GM18498 (cell line): Measurements from ENCODE around the gene SH3TC1.
A peak's percentile ranks its signal among the peaks of the same experiment; 100 is the strongest.

Source experiments
- ATAC-seq: cut with Tn5 transposase; IDR thresholded peaks from one replicate; pipeline ENCODE4 v1.9.1; 2021; ENCODE audit warnings: mild to moderate bottlenecking, moderate library complexity; ENCODE audit not compliant: unreplicated experiment

SH3TC1 gene

GRCh38 chr4:8198206-8198905 is 734 bp upstream of the SH3TC1 start:
- ATAC-seq = no peak

- no peak for ATAC-seq
Observed at GRCh38 chr4:8199594-8200301, 658 bp downstream of the SH3TC1 start.

GRCh38 chr4:8200302-8200975 is 1.3 kb downstream of the SH3TC1 start:
- no peak for ATAC-seq

- ATAC-seq = peak; percentile 36
Observed at GRCh38 chr4:8201321-8201781, 2.3 kb downstream of the SH3TC1 start.

- ATAC-seq = no peak
Observed at GRCh38 chr4:8202108-8203051, 3.3 kb downstream of the SH3TC1 start.

- no peak for ATAC-seq
Observed at GRCh38 chr4:8203052-8203401, 3.9 kb downstream of the SH3TC1 start.

- ATAC-seq = no peak
Observed at GRCh38 chr4:8203817-8204216, 4.7 kb downstream of the SH3TC1 start.

- ATAC-seq = no peak
Observed at GRCh38 chr4:8204576-8205227, 5.6 kb downstream of the SH3TC1 start.

GRCh38 chr4:8205241-8205707 is 6.2 kb downstream of the SH3TC1 start:
- ATAC-seq = no peak

- no peak for ATAC-seq
Observed at GRCh38 chr4:8205749-8206611, 6.9 kb downstream of the SH3TC1 start.

- no peak for ATAC-seq
Observed at GRCh38 chr4:8207314-8207713, 8.2 kb downstream of the SH3TC1 start.

GRCh38 chr4:8208565-8208964 is 9.5 kb downstream of the SH3TC1 start:
- no peak for ATAC-seq

GRCh38 chr4:8209181-8209874 is 10.2 kb downstream of the SH3TC1 start:
- ATAC-seq = no peak

- ATAC-seq = no peak
Observed at GRCh38 chr4:8210010-8210409, 10.9 kb downstream of the SH3TC1 start.

GRCh38 chr4:8210616-8211015 is 11.5 kb downstream of the SH3TC1 start:
- no peak for ATAC-seq

GRCh38 chr4:8211251-8211650 is 12.2 kb downstream of the SH3TC1 start:
- no peak for ATAC-seq

- ATAC-seq = no peak
Observed at GRCh38 chr4:8211737-8212581, 12.9 kb downstream of the SH3TC1 start.

- no peak for ATAC-seq
Observed at GRCh38 chr4:8212622-8213021, 13.5 kb downstream of the SH3TC1 start.
